IMR-90 (cell line): ENCODE measurements around the gene MAGEF1. TPM values are rescaled to one million over a fixed set of nuclear protein-coding genes. Genes with fewer than 3 reads are reported as not detected.

ENCODE experiments used
- ATAC-seq: fragments of 200-7000 bp; cut with Tn5 transposase; 2 replicates; pipeline ENCODE4 v1.9.1; 2020; ENCODE audit warnings: low read depth, mild to moderate bottlenecking, moderate library complexity
- BruUV-seq: library from RNA; stranded (reverse); fragments of 400-500 nt; replicated peaks from 2 replicates; lab custom pipeline; 2021; lab: Mats Ljungman, UMichigan
- CTCF ChIA-PET: fragments of 300-600 bp; formaldehyde crosslinking; extraction: SDS; loops from one replicate; lab custom pipeline; 2021; ENCODE audit warnings: antibody characterized with exemption; lab: Yijun Ruan, JAX
- POLR2A ChIA-PET: fragments of 300-600 bp; sonication (Branson Sonifier 250); formaldehyde crosslinking; loops from one replicate; lab custom pipeline; 2022; ENCODE audit warnings: antibody characterized with exemption; ENCODE audit not compliant: unreplicated experiment; lab: Charles Lee
- DNase-seq: peaks from one replicate; pipeline ENCODE4 v3.0.0; 2013
- H2AFZ ChIP-seq: replicated peaks from 2 replicates; pipeline ENCODE3; 2013; ENCODE audit warnings: low read length, mild to moderate bottlenecking; ENCODE audit not compliant: poor library complexity
- H2AK5ac ChIP-seq: 2 replicates; pipeline ENCODE4 v1.6.1; 2013; ENCODE audit warnings: low read depth, low read length, inconsistent platforms
- H2AK9ac ChIP-seq: replicated peaks from 2 replicates; pipeline ENCODE3; 2013; ENCODE audit warnings: mild to moderate bottlenecking, low read depth, low read length, moderate library complexity; ENCODE audit not compliant: poor library complexity
- H2BK120ac ChIP-seq: 2 replicates; pipeline ENCODE4 v1.6.1; 2013; ENCODE audit warnings: low read depth, low read length, inconsistent platforms
- H2BK15ac ChIP-seq: 3 replicates; pipeline ENCODE4 v1.6.1; 2013; ENCODE audit warnings: low read depth, low read length, inconsistent platforms
- H2BK20ac ChIP-seq: 2 replicates; pipeline ENCODE4 v1.6.1; 2013; ENCODE audit warnings: low read depth, mild to moderate bottlenecking, inconsistent platforms, low read length, moderate library complexity
- H2BK5ac ChIP-seq: 2 replicates; pipeline ENCODE4 v1.6.1; 2013; ENCODE audit warnings: mild to moderate bottlenecking, low read depth, low read length, inconsistent platforms; ENCODE audit not compliant: poor library complexity, severe bottlenecking
- H3K14ac ChIP-seq: replicated peaks from 2 replicates; pipeline ENCODE4 v1.6.1; 2013; ENCODE audit warnings: low read depth, low read length, inconsistent platforms
- H3K18ac ChIP-seq: 2 replicates; pipeline ENCODE4 v1.6.1; 2013; ENCODE audit warnings: low read depth, low read length, control low read depth
- H3K23ac ChIP-seq: 2 replicates; pipeline ENCODE4 v1.6.1; 2013; ENCODE audit warnings: low read depth, low read length, inconsistent platforms
- H3K27ac ChIP-seq: 2 replicates; pipeline ENCODE4 v1.5.1; 2013; ENCODE audit warnings: mild to moderate bottlenecking, control low read depth, low read length; ENCODE audit not compliant: insufficient read depth
- H3K27me3 ChIP-seq: 2 replicates; pipeline ENCODE4 v1.6.1; 2013; ENCODE audit warnings: low read length; ENCODE audit not compliant: control insufficient read depth, insufficient read depth
- H3K36me3 ChIP-seq: 2 replicates; pipeline ENCODE4 v1.6.1; 2013; ENCODE audit warnings: low read length, mixed read lengths; ENCODE audit not compliant: control insufficient read depth, insufficient read depth
- H3K4ac ChIP-seq: 2 replicates; pipeline ENCODE4 v1.6.1; 2013; ENCODE audit warnings: low read depth, low read length, inconsistent platforms
- H3K4me1 ChIP-seq: 2 replicates; pipeline ENCODE4 v1.6.1; 2013; ENCODE audit warnings: low read length, mixed read lengths; ENCODE audit not compliant: control insufficient read depth, insufficient read depth
- H3K4me2 ChIP-seq: 2 replicates; pipeline ENCODE4 v1.6.1; 2013; ENCODE audit warnings: low read depth, mild to moderate bottlenecking, control low read depth, low read length, moderate library complexity
- H3K4me3 ChIP-seq: 2 replicates; pipeline ENCODE4 v1.5.1; 2013; ENCODE audit warnings: low read depth, mild to moderate bottlenecking, control low read depth, low read length, moderate library complexity; ENCODE audit not compliant: insufficient read depth
- H3K56ac ChIP-seq: 2 replicates; pipeline ENCODE4 v1.6.1; 2013; ENCODE audit warnings: low read length, inconsistent platforms; ENCODE audit not compliant: insufficient read depth; ENCODE audit errors: extremely low read depth
- H3K79me1 ChIP-seq, 2 experiments: 2 replicates each; pipeline ENCODE4 v1.6.1; 2013; ENCODE audit warnings: low read length in 2 of 2, inconsistent platforms in 1 of 2, low read depth in 1 of 2
- H3K9ac ChIP-seq: 2 replicates; pipeline ENCODE4 v1.6.1; 2013; ENCODE audit warnings: low read depth, low read length, control low read depth
- H3K9me1 ChIP-seq: 2 replicates; pipeline ENCODE4 v1.6.1; 2013; ENCODE audit warnings: low read length, inconsistent platforms; ENCODE audit not compliant: insufficient read depth
- H3K9me3 ChIP-seq: 2 replicates; pipeline ENCODE4 v1.6.1; 2013; ENCODE audit warnings: low read length; ENCODE audit not compliant: control insufficient read depth, insufficient read depth
- H4K20me1 ChIP-seq: 2 replicates; pipeline ENCODE4 v1.6.1; 2013; ENCODE audit warnings: low read length, inconsistent platforms; ENCODE audit not compliant: insufficient read depth
- H4K5ac ChIP-seq: 2 replicates; pipeline ENCODE4 v1.6.1; 2013; ENCODE audit warnings: mild to moderate bottlenecking, low read depth, low read length, control low read depth
- H4K8ac ChIP-seq, 2 experiments: 2 replicates each; pipeline ENCODE4 v1.6.1; 2013; ENCODE audit warnings: low read depth in 2 of 2, low read length in 2 of 2, control low read depth in 1 of 2, inconsistent platforms in 1 of 2
- H4K91ac ChIP-seq: 2 replicates; pipeline ENCODE4 v1.6.1; 2013; ENCODE audit warnings: low read depth, low read length, inconsistent platforms; ENCODE audit not compliant: insufficient read depth
- BHLHE40 ChIP-seq: fragments of 150-350 bp; IDR thresholded peaks from 2 replicates; pipeline ENCODE4 v1.6.1; 2016; ENCODE audit warnings: mild to moderate bottlenecking, low read depth, low read length
- CHD1 ChIP-seq: IDR thresholded peaks from 2 replicates; pipeline ENCODE4 v1.6.1; 2012; ENCODE audit warnings: low read depth, low read length, improper control_type of control experiment
- POLR2A ChIP-seq: IDR thresholded peaks from 2 replicates; pipeline ENCODE4 v1.6.1; 2012; ENCODE audit warnings: mild to moderate bottlenecking, low read depth, low read length
- RFX5 ChIP-seq: IDR thresholded peaks from 2 replicates; pipeline ENCODE4 v1.8.0; 2012; ENCODE audit warnings: low read depth, mild to moderate bottlenecking, low read length, moderate library complexity
- WGBS, 2 experiments: methylation state at CpG; one replicate each; pipeline versions ENCODE4 v1.1.5 to v1.1.7; 2013; ENCODE audit warnings: missing lambda C conversion rate in 2 of 2; ENCODE audit not compliant: insufficient read length in 1 of 2; ENCODE audit errors: extremely low coverage in 2 of 2; 5-methylcytosine and 5-hydroxymethylcytosine counted together
- dilution Hi-C: fragments of 300-500 bp; cut with HindIII; formaldehyde crosslinking; loops from one replicate; pipeline ENCODE4 v1.14.3; 2018; ENCODE audit warnings: low sequenced_read_pairs; ENCODE audit not compliant: unreplicated experiment
- in situ Hi-C: fragments of 300-500 bp; cut with MboI; formaldehyde crosslinking; loops from 3 replicates; pipeline ENCODE4 v1.14.3; 2019; ENCODE audit warnings: low sequenced_read_pairs, inconsistent platforms, mixed read lengths
- intact Hi-C: fragments of 100-400 bp; cut with micrococcal nuclease; formaldehyde crosslinking; loops from 2 replicates; pipeline ENCODE4 v1.10.0; 2022
- polyA plus RNA-seq, 3 experiments: library from polyadenylated mRNA; depleted of rRNA; stranded (reverse); fragments of >200 nt; gene quantifications; 2 replicates each; pipeline ENCODE4 v1.2.3, GENCODE V29; 2012; ENCODE audit warnings: low replicate concordance in 1 of 3
- total RNA-seq: library from RNA; depleted of rRNA; stranded (reverse); fragments of >200 nt; gene quantifications from 2 replicates; pipeline ENCODE4 v1.2.3, GENCODE V29; 2012

Gene MAGEF1
- total and polyA plus RNA-seq, 2 of the 4 experiments (the other 2 are of a cell fraction), result 10.6 to 19.4 TPM

- TF ChIP-seq CHD1 (no peak), BHLHE40 (peak; percentile 26; the same call in 1 of the 2 replicates)
These were observed 45.3 kb upstream of the MAGEF1 start (continued) for GRCh38 chr3:184757022-184757651.

GRCh38 chr3:184756151-184757021 is 44.5 kb upstream of the MAGEF1 start:
- no TSS peak for BruUV-seq
- Histone ChIP-seq H3K79me1 (no peaks in the 10 kb centered on the region), H2BK120ac (peak overlapping the region; percentile 87), H3K9me3 (no peaks in the 10 kb centered on the region), H2BK20ac (peak overlapping the region; percentile 69), H3K9me1 (peaks cover 25% of the 10 kb centered on the region), H4K91ac (peak overlapping the region; percentile 84), H4K8ac (peak overlapping the region; percentile 85 to 90), H4K20me1 (no peaks in the 10 kb centered on the region), H3K23ac (peak overlapping the region; percentile 61), H3K4me2 (peak overlapping the region; percentile 59), H2AFZ (peak overlapping the region; percentile 89), H3K4me1 (peaks cover 37% of the 10 kb centered on the region), H3K4ac (peak overlapping the region; percentile 83), H2AK5ac (peak overlapping the region; percentile 38), H3K56ac (no peak overlapping the region; the same call in 1 of the 2 replicates), H2AK9ac (peak overlapping the region; percentile 37), H3K27me3 (peaks cover 2% of the 10 kb centered on the region; the same call in 1 of the 2 replicates), H3K4me3 (no peak overlapping the region), H3K18ac (peak overlapping the region; percentile 76), H2BK15ac (peak overlapping the region; percentile 59; the same call in 2 of the 3 replicates), H3K9ac (peak overlapping the region; percentile 52), H4K5ac (peak overlapping the region; percentile 78), H2BK5ac (peak overlapping the region; percentile 67), H3K27ac (peak overlapping the region; percentile 87), H3K14ac (peak overlapping the region; percentile 68), H3K36me3 (no peaks in the 10 kb centered on the region)
- DNase-seq (no peak), ATAC-seq (peak; percentile 10)
- dilution Hi-C loops, result no loop called here
- ChIA-PET POLR2A (interaction anchor here (1.0 kb wide), 1 partner anchor 195 kb away, joined by 5 read pairs; the partner anchor contains the start of gene EPHB3), CTCF (interaction anchor here (0.9 to 1.4 kb wide), 4 partner anchors 13 to 196 kb away, joined by 3 read pairs; no protein-coding TSS in a partner anchor)
- intact Hi-C loops, result no loop called here
- WGBS, 2 experiments, result 8% methylated on average over 4 of the region's 13 CpGs; no CpG with 5 or more reads in 1 of the 2 experiments
- in situ Hi-C loops, result no loop called here
- TF ChIP-seq RFX5, result no peak
- peak; percentile 81; the same call in 1 of the 2 replicates for TF ChIP-seq POLR2A
